Activated CD8-positive, alpha-beta T cell treated with anti-CD3 and anti-CD28 coated beads, Interleukin-2, amount 10 ng/mL, durations not matched to agents 7 days and 5 days (primary cell): ENCODE data around the gene SLC24A3. TPM values are rescaled to one million over a fixed set of nuclear protein-coding genes. Genes with fewer than 3 reads are reported as not detected.

Experiments used
- ATAC-seq: fragments of 150-1000 bp; cut with Tn5 transposase; one replicate; pipeline ENCODE4 v1.10.0; 2021; ENCODE audit warnings: moderate library complexity
- CTCF ChIA-PET: fragments of 350-600 bp; sonication (Branson Sonifier 250); formaldehyde crosslinking; loops from one replicate; lab custom pipeline; 2021; ENCODE audit warnings: antibody characterized with exemption; lab: Charles Lee
- POLR2A ChIA-PET: fragments of 350-600 bp; sonication (Branson Sonifier 250); formaldehyde crosslinking; loops from one replicate; lab custom pipeline; 2021; ENCODE audit warnings: antibody characterized with exemption; lab: Charles Lee
- DNase-seq: peaks from one replicate; pipeline ENCODE4 v3.0.0-alpha.2; 2020
- H3K27ac Mint-ChIP-seq: one replicate; pipeline ENCODE4 v1.8.0; 2021; ENCODE audit warnings: mild to moderate bottlenecking, mixed read lengths
- H3K27me3 Mint-ChIP-seq: one replicate; pipeline ENCODE4 v1.8.0; 2021; ENCODE audit warnings: low read depth, mixed read lengths
- H3K36me3 Mint-ChIP-seq: one replicate; pipeline ENCODE4 v1.8.0; 2021; ENCODE audit warnings: low read depth, mixed read lengths
- H3K4me1 Mint-ChIP-seq: one replicate; pipeline ENCODE4 v1.8.0; 2021; ENCODE audit warnings: low read depth, mixed read lengths
- H3K4me3 Mint-ChIP-seq: one replicate; pipeline ENCODE4 v1.8.0; 2021; ENCODE audit warnings: mild to moderate bottlenecking, mixed read lengths
- H3K9me3 Mint-ChIP-seq: one replicate; pipeline ENCODE4 v1.8.0; 2022; ENCODE audit warnings: mixed read lengths; ENCODE audit not compliant: insufficient read depth
- total RNA-seq, 2 experiments: library from RNA; stranded (reverse); gene quantifications; one replicate each; pipeline ENCODE4 v1.2.3, GENCODE V29; 2021

Gene SLC24A3
- total RNA-seq, 2 experiments from 2014 or later = not detected

GRCh38 chr20:19538556-19538955 lies 326.1 kb downstream of the SLC24A3 start:
- ChIA-PET POLR2A (no interaction called here), CTCF (no interaction called here)
- Mint-ChIP-seq H3K27ac (no peak overlapping the region), H3K4me1 (peaks cover 10% of the 10 kb centered on the region), H3K36me3 (no peaks in the 10 kb centered on the region), H3K9me3 (no peaks in the 10 kb centered on the region), H3K27me3 (no peaks in the 10 kb centered on the region), H3K4me3 (no peak overlapping the region)
- ATAC-seq = no peak
- no peak for DNase-seq

- ATAC-seq = no peak
- H3K4me3 Mint-ChIP-seq = no peak overlapping the region
- H3K9me3 Mint-ChIP-seq = no peaks in the 10 kb centered on the region
- no peak overlapping the region for H3K27ac Mint-ChIP-seq
- ChIA-PET POLR2A (no interaction called here), CTCF (no interaction called here)
- DNase-seq = no peak
- no peaks in the 10 kb centered on the region for H3K36me3 Mint-ChIP-seq
- H3K4me1 Mint-ChIP-seq = peaks cover 10% of the 10 kb centered on the region
- H3K27me3 Mint-ChIP-seq = no peaks in the 10 kb centered on the region
These were observed 326.7 kb downstream of the SLC24A3 start for GRCh38 chr20:19539191-19539590.

GRCh38 chr20:19540392-19540791 lies 327.9 kb downstream of the SLC24A3 start:
- CTCF ChIA-PET = no interaction called here
- POLR2A ChIA-PET = no interaction called here
- Mint-ChIP-seq H3K9me3 (no peaks in the 10 kb centered on the region), H3K27ac (no peak overlapping the region), H3K4me1 (peaks cover 10% of the 10 kb centered on the region), H3K27me3 (no peaks in the 10 kb centered on the region), H3K4me3 (no peak overlapping the region), H3K36me3 (no peaks in the 10 kb centered on the region)
- ATAC-seq (no peak), DNase-seq (peak; percentile 21)

- H3K9me3 Mint-ChIP-seq = no peaks in the 10 kb centered on the region
- H3K36me3 Mint-ChIP-seq = no peaks in the 10 kb centered on the region
- H3K27me3 Mint-ChIP-seq = no peaks in the 10 kb centered on the region
- POLR2A ChIA-PET = no interaction called here
- H3K4me3 Mint-ChIP-seq = no peak overlapping the region
- H3K4me1 Mint-ChIP-seq = peaks cover 10% of the 10 kb centered on the region
- peak overlapping the region; percentile 78 for H3K27ac Mint-ChIP-seq
- DNase-seq (peak; percentile 24), ATAC-seq (peak; percentile 49)
- CTCF ChIA-PET = no interaction called here
These were observed 330.7 kb downstream of the SLC24A3 start for GRCh38 chr20:19543101-19543500.

GRCh38 chr20:19544684-19545083 lies 332.2 kb downstream of the SLC24A3 start:
- Mint-ChIP-seq H3K9me3 (no peaks in the 10 kb centered on the region), H3K4me3 (no peak overlapping the region), H3K36me3 (no peaks in the 10 kb centered on the region), H3K27ac (no peak overlapping the region), H3K4me1 (peaks cover 10% of the 10 kb centered on the region), H3K27me3 (no peaks in the 10 kb centered on the region)
- POLR2A ChIA-PET = no interaction called here
- ATAC-seq = no peak
- no peak for DNase-seq
- CTCF ChIA-PET = no interaction called here

GRCh38 chr20:19546648-19547047 lies 334.2 kb downstream of the SLC24A3 start:
- Mint-ChIP-seq H3K27me3 (no peaks in the 10 kb centered on the region), H3K9me3 (no peaks in the 10 kb centered on the region), H3K4me1 (peaks cover 6% of the 10 kb centered on the region), H3K4me3 (no peak overlapping the region), H3K36me3 (no peaks in the 10 kb centered on the region), H3K27ac (no peak overlapping the region)
- CTCF ChIA-PET = no interaction called here
- DNase-seq (no peak), ATAC-seq (no peak)
- POLR2A ChIA-PET = no interaction called here

- no peak overlapping the region for H3K4me3 Mint-ChIP-seq
- no peaks in the 10 kb centered on the region for H3K9me3 Mint-ChIP-seq
- H3K27ac Mint-ChIP-seq = no peak overlapping the region
- H3K4me1 Mint-ChIP-seq = peaks cover 6% of the 10 kb centered on the region
- H3K27me3 Mint-ChIP-seq = no peaks in the 10 kb centered on the region
- CTCF ChIA-PET = interaction anchor here (0.7 kb wide), 1 partner anchor 91 kb away, joined by 3 read pairs; no protein-coding TSS in a partner anchor
- DNase-seq (no peak), ATAC-seq (no peak)
- H3K36me3 Mint-ChIP-seq = no peaks in the 10 kb centered on the region
- POLR2A ChIA-PET = no interaction called here
These were observed 335.1 kb downstream of the SLC24A3 start for GRCh38 chr20:19547547-19547946.

GRCh38 chr20:19549896-19550295 lies 337.5 kb downstream of the SLC24A3 start:
- ChIA-PET CTCF (no interaction called here), POLR2A (no interaction called here)
- H3K36me3 Mint-ChIP-seq = no peaks in the 10 kb centered on the region
- DNase-seq (no peak), ATAC-seq (no peak)
- H3K9me3 Mint-ChIP-seq = no peaks in the 10 kb centered on the region
- no peak overlapping the region for H3K4me3 Mint-ChIP-seq
- H3K27ac Mint-ChIP-seq = no peak overlapping the region
- H3K27me3 Mint-ChIP-seq = no peaks in the 10 kb centered on the region
- peaks cover 5% of the 10 kb centered on the region for H3K4me1 Mint-ChIP-seq

GRCh38 chr20:19552221-19553180 lies 340.1 kb downstream of the SLC24A3 start:
- ATAC-seq = no peak
- no peak for DNase-seq
- Mint-ChIP-seq H3K27ac (no peak overlapping the region), H3K9me3 (no peaks in the 10 kb centered on the region), H3K4me3 (no peak overlapping the region), H3K4me1 (peaks cover 5% of the 10 kb centered on the region), H3K27me3 (no peaks in the 10 kb centered on the region), H3K36me3 (no peaks in the 10 kb centered on the region)
- CTCF ChIA-PET = interaction anchor here (1.0 kb wide), 1 partner anchor 346 kb away, joined by 4 read pairs; no protein-coding TSS in a partner anchor
- POLR2A ChIA-PET = no interaction called here

GRCh38 chr20:19554666-19555065 lies 342.2 kb downstream of the SLC24A3 start:
- no peaks in the 10 kb centered on the region for H3K27me3 Mint-ChIP-seq
- no peak overlapping the region for H3K4me3 Mint-ChIP-seq
- H3K36me3 Mint-ChIP-seq = no peaks in the 10 kb centered on the region
- CTCF ChIA-PET = no interaction called here
- POLR2A ChIA-PET = no interaction called here
- H3K4me1 Mint-ChIP-seq = peaks cover 5% of the 10 kb centered on the region
- no peak overlapping the region for H3K27ac Mint-ChIP-seq
- ATAC-seq (no peak), DNase-seq (no peak)
- H3K9me3 Mint-ChIP-seq = no peaks in the 10 kb centered on the region

GRCh38 chr20:19555726-19556125 lies 343.3 kb downstream of the SLC24A3 start:
- no peak overlapping the region for H3K27ac Mint-ChIP-seq
- CTCF ChIA-PET = no interaction called here

GRCh38 chr20:19557291-19557690 lies 344.8 kb downstream of the SLC24A3 start:
- no peaks in the 10 kb centered on the region for H3K36me3 Mint-ChIP-seq
- DNase-seq = no peak
- H3K9me3 Mint-ChIP-seq = no peaks in the 10 kb centered on the region
- ChIA-PET CTCF (no interaction called here), POLR2A (no interaction called here)
- H3K27ac Mint-ChIP-seq = no peak overlapping the region
- H3K27me3 Mint-ChIP-seq = no peaks in the 10 kb centered on the region
- peaks cover 5% of the 10 kb centered on the region for H3K4me1 Mint-ChIP-seq
- ATAC-seq = no peak
- H3K4me3 Mint-ChIP-seq = no peak overlapping the region

More at GRCh38 chr20:19555726-19556125, 343.3 kb downstream of the SLC24A3 start:
- DNase-seq (no peak), ATAC-seq (no peak)
- no peaks in the 10 kb centered on the region for H3K9me3 Mint-ChIP-seq
- H3K27me3 Mint-ChIP-seq = no peaks in the 10 kb centered on the region
- POLR2A ChIA-PET = no interaction called here
- H3K36me3 Mint-ChIP-seq = no peaks in the 10 kb centered on the region
- no peak overlapping the region for H3K4me3 Mint-ChIP-seq
- peaks cover 5% of the 10 kb centered on the region for H3K4me1 Mint-ChIP-seq
